PC-9 (cell line): ENCODE measurements around the gene CLDN6. TPM values are rescaled to one million over a fixed set of nuclear protein-coding genes. Genes with fewer than 3 reads are reported as not detected.

Experiments
- BruUV-seq: library from RNA; stranded (reverse); fragments of 400-500 nt; replicated peaks from 2 replicates; lab custom pipeline; 2021; lab: Mats Ljungman, UMichigan
- CTCF ChIA-PET: fragments of 300-600 bp; sonication (Branson Sonifier 250); formaldehyde crosslinking; loops from one replicate; lab custom pipeline; 2022; ENCODE audit warnings: antibody characterized with exemption; lab: Charles Lee
- POLR2A ChIA-PET: fragments of 300-600 bp; sonication (Branson Sonifier 250); formaldehyde crosslinking; loops from one replicate; lab custom pipeline; 2022; ENCODE audit warnings: antibody characterized with exemption; ENCODE audit not compliant: unreplicated experiment; lab: Charles Lee
- DNase-seq, 2 experiments: peaks; one replicate each; pipeline versions ENCODE4 v3.0.0 to v3.0.0-alpha.2; 2015 to 2022; ENCODE audit warnings: mixed read lengths in 1 of 2
- H2AFZ ChIP-seq: fragments of 200-600 bp; sonication (generic); 2 replicates; pipeline ENCODE4 v1.8.1; 2017; ENCODE audit warnings: antibody characterized with exemption
- H3F3A ChIP-seq: fragments of 200-600 bp; sonication (generic); 2 replicates; pipeline ENCODE4 v1.8.1; 2017; ENCODE audit warnings: antibody characterized with exemption, mild to moderate bottlenecking, low read depth; ENCODE audit not compliant: insufficient read depth
- H3K27ac ChIP-seq: fragments of 200-600 bp; sonication (generic); 2 replicates; pipeline ENCODE4 v1.6.1; 2016; ENCODE audit warnings: mixed run types
- H3K27me3 ChIP-seq: fragments of 200-600 bp; sonication (generic); 2 replicates; pipeline ENCODE4 v1.6.1; 2016; ENCODE audit warnings: low read depth, mixed run types; ENCODE audit not compliant: insufficient read depth
- H3K36me3 ChIP-seq: fragments of 200-600 bp; sonication (generic); 2 replicates; pipeline ENCODE4 v1.6.1; 2016; ENCODE audit warnings: low read depth, mixed run types
- H3K4me1 ChIP-seq: fragments of 200-600 bp; sonication (generic); replicated peaks from 2 replicates; pipeline ENCODE4 v1.6.1; 2016; ENCODE audit warnings: mixed run types; ENCODE audit not compliant: insufficient read depth
- H3K4me2 ChIP-seq: fragments of 200-600 bp; sonication (generic); 2 replicates; pipeline ENCODE4 v1.6.1; 2017; ENCODE audit warnings: mixed run types
- H3K4me3 ChIP-seq: fragments of 200-600 bp; sonication (generic); 2 replicates; pipeline ENCODE4 v1.6.1; 2016; ENCODE audit warnings: mixed run types
- H3K79me2 ChIP-seq: fragments of 200-600 bp; sonication (generic); 2 replicates; pipeline ENCODE4 v1.6.1; 2017; ENCODE audit warnings: low read depth, mixed run types
- H3K9me2 ChIP-seq: fragments of 200-600 bp; sonication (generic); 2 replicates; pipeline ENCODE4 v1.8.1; 2017; ENCODE audit warnings: mild to moderate bottlenecking; ENCODE audit not compliant: insufficient read depth
- H3K9me3 ChIP-seq: fragments of 200-600 bp; sonication (generic); 2 replicates; pipeline ENCODE4 v1.8.1; 2016; ENCODE audit warnings: low read depth; ENCODE audit not compliant: insufficient read depth
- H4K20me1 ChIP-seq: fragments of 200-600 bp; sonication (generic); 2 replicates; pipeline ENCODE4 v1.8.1; 2017; ENCODE audit not compliant: insufficient read depth
- EZH2 ChIP-seq: fragments of 200-600 bp; sonication (generic); IDR thresholded peaks from 2 replicates; pipeline ENCODE4 v1.8.0; 2017; ENCODE audit warnings: antibody characterized with exemption, low read depth
- intact Hi-C: fragments of 100-400 bp; cut with micrococcal nuclease; formaldehyde crosslinking; loops from one replicate; pipeline ENCODE4 v1.10.0; 2022; ENCODE audit not compliant: unreplicated experiment
- total RNA-seq: library from RNA; stranded (reverse); gene quantifications from 2 replicates; pipeline ENCODE4 v1.2.3, GENCODE V29; 2021
- TF ChIP-seq, protein P1 (sequence below): fragments of 200-600 bp; sonication (generic); conservative IDR thresholded peaks from 2 replicates; pipeline ENCODE4 v1.6.1; 2017; ENCODE audit warnings: mixed run types, antibody characterized with exemption, mild to moderate bottlenecking, moderate library complexity

CLDN6 gene
- total RNA-seq, 1 experiment from 2014 or later = 0.26 TPM

DNA sequence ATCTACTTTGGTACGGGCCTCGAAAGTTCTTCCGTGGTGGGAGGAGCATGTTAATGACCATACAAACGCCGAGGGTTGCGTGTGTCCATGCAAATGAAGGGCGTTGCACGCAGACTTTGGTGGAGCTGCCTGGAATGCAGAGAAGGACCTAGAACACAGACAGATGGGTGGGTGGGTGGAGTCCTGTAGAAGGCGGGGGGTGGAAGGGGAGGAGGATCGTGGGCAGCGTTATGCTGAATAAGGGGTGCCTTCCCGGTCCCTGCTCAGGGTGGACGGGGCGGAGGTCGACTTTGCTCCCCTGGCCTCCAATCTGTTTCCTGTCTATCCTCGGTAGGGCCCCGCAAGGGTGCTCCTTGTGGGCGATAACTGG is 49.6 kb downstream of the CLDN6 start:
- H3K27me3 ChIP-seq = no peaks in the 10 kb centered on the region
- no peak overlapping the region for H2AFZ ChIP-seq
- H3K4me3 ChIP-seq = peak overlapping the region; percentile 77; the same call in 1 of the 2 replicates
- H3K4me2 ChIP-seq = peak overlapping the region; percentile 96
- H3K9me2 ChIP-seq = no peaks in the 10 kb centered on the region
- intact Hi-C loops = loop anchor here (10.0 kb wide), 1 partner anchor 84 kb away; the partner anchor contains the start of gene FLYWCH2
- ChIA-PET CTCF (no interaction called here), POLR2A (interaction anchor here (0.5 kb wide), 1 partner anchor 13 kb away, joined by 3 read pairs; no protein-coding TSS in a partner anchor)
- H3K27ac ChIP-seq = no peak overlapping the region
- H3F3A ChIP-seq = peaks cover 29% of the 10 kb centered on the region; the same call in 1 of the 2 replicates
- no peak for TF ChIP-seq EZH2
- TF ChIP-seq, protein P1, sequence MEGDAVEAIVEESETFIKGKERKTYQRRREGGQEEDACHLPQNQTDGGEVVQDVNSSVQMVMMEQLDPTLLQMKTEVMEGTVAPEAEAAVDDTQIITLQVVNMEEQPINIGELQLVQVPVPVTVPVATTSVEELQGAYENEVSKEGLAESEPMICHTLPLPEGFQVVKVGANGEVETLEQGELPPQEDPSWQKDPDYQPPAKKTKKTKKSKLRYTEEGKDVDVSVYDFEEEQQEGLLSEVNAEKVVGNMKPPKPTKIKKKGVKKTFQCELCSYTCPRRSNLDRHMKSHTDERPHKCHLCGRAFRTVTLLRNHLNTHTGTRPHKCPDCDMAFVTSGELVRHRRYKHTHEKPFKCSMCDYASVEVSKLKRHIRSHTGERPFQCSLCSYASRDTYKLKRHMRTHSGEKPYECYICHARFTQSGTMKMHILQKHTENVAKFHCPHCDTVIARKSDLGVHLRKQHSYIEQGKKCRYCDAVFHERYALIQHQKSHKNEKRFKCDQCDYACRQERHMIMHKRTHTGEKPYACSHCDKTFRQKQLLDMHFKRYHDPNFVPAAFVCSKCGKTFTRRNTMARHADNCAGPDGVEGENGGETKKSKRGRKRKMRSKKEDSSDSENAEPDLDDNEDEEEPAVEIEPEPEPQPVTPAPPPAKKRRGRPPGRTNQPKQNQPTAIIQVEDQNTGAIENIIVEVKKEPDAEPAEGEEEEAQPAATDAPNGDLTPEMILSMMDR = no peak
- DNase-seq = no peak
- H3K4me1 ChIP-seq = peaks cover 5% of the 10 kb centered on the region
- no peaks in the 10 kb centered on the region for H3K36me3 ChIP-seq
- H4K20me1 ChIP-seq = no peaks in the 10 kb centered on the region
- no peaks in the 10 kb centered on the region for H3K9me3 ChIP-seq
- H3K79me2 ChIP-seq = peaks cover 6% of the 10 kb centered on the region; the same call in 1 of the 2 replicates
- no TSS peak for BruUV-seq

DNA sequence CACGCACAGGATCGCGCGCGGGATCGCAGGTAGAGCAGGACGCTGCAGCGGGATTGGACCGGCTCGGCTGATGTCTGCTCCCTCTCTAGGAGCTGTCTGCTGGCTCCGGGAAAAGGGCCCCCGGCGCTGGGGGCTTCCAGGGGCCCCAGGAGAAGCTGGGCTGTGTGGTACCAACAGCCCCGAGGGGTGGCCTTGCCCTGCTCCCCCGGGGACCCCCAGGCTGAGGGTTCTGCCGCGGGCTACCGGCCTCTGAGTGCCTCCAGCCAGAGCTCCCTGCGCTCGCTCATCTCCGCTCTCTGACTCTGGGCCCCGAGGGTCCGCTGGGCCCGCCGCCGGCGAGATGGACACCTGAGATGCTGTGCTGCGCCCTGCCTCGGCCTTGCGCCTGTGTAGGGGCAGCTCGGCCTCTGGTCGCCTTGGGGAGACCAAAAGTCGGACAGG is 50.2 kb downstream of the CLDN6 start:
- no peak overlapping the region for H3K27ac ChIP-seq
- no peaks in the 10 kb centered on the region for H3K36me3 ChIP-seq
- peaks cover 6% of the 10 kb centered on the region; the same call in 1 of the 2 replicates for H3K79me2 ChIP-seq
- no peak overlapping the region for H2AFZ ChIP-seq
- H3K27me3 ChIP-seq = no peaks in the 10 kb centered on the region
- no peak overlapping the region for H3K4me3 ChIP-seq
- no peak overlapping the region for H3K4me2 ChIP-seq
- POLR2A ChIA-PET = interaction anchor here (0.5 kb wide), 1 partner anchor 14 kb away, joined by 3 read pairs; no protein-coding TSS in a partner anchor
- no peaks in the 10 kb centered on the region for H4K20me1 ChIP-seq
- no peaks in the 10 kb centered on the region for H3K9me3 ChIP-seq
- H3K9me2 ChIP-seq = no peaks in the 10 kb centered on the region
- H3F3A ChIP-seq = peaks cover 32% of the 10 kb centered on the region; the same call in 1 of the 2 replicates
- CTCF ChIA-PET = no interaction called here
- peaks cover 5% of the 10 kb centered on the region for H3K4me1 ChIP-seq
- intact Hi-C loops = loop anchor here (10.0 kb wide), 1 partner anchor 83 kb away; the partner anchor contains the start of gene FLYWCH2
- BruUV-seq = no TSS peak
- DNase-seq = no peak
- no peak for TF ChIP-seq EZH2
- TF ChIP-seq, protein P1 = no peak

DNA sequence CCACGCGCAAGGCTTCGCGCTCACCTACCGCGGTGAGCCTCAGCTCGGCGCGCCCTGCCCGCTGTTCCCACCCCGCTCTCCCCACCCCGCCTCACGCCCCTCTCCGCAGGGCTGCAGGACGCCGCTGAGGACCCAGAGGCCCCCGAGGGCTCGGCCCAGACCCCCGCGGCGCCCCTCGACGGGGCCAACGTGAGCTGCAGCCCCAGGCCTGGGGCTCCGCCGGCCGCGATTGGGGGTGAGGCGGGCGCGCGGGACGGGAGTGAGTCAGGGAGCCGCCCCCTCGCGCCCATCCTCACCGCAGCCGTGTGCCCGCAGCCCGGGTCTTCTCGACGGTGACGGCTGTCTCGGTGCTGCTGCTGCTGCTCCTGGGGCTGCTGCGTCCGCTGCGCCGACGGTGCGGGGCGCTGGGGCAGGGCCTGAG is 50.8 kb downstream of the CLDN6 start:
- H3K9me3 ChIP-seq = no peaks in the 10 kb centered on the region
- H3K79me2 ChIP-seq = peaks cover 6% of the 10 kb centered on the region; the same call in 1 of the 2 replicates
- peaks cover 31% of the 10 kb centered on the region; the same call in 1 of the 2 replicates for H3F3A ChIP-seq
- H3K4me3 ChIP-seq = no peak overlapping the region
- H3K27me3 ChIP-seq = no peaks in the 10 kb centered on the region
- H2AFZ ChIP-seq = no peak overlapping the region
- H3K27ac ChIP-seq = no peak overlapping the region
- H3K9me2 ChIP-seq = no peaks in the 10 kb centered on the region
- peaks cover 5% of the 10 kb centered on the region for H3K4me1 ChIP-seq
- intact Hi-C loops = loop anchor here (10.0 kb wide), 1 partner anchor 82 kb away; the partner anchor contains the start of gene FLYWCH2
- ChIA-PET CTCF (no interaction called here), POLR2A (no interaction called here)
- BruUV-seq = no TSS peak
- no peaks in the 10 kb centered on the region for H4K20me1 ChIP-seq
- DNase-seq = no peak
- no peak for TF ChIP-seq EZH2
- TF ChIP-seq, protein P1 = no peak
- H3K4me2 ChIP-seq = no peak overlapping the region
- H3K36me3 ChIP-seq = no peaks in the 10 kb centered on the region
